Measurements from ENCODE around the gene PTGDS. TPM values are rescaled to one million over a fixed set of nuclear protein-coding genes. Genes with fewer than 3 reads are reported as not detected.

Gene PTGDS
- total and polyA plus RNA-seq, 2 donors from 2014 or later = 236 to 709 TPM

DNA sequence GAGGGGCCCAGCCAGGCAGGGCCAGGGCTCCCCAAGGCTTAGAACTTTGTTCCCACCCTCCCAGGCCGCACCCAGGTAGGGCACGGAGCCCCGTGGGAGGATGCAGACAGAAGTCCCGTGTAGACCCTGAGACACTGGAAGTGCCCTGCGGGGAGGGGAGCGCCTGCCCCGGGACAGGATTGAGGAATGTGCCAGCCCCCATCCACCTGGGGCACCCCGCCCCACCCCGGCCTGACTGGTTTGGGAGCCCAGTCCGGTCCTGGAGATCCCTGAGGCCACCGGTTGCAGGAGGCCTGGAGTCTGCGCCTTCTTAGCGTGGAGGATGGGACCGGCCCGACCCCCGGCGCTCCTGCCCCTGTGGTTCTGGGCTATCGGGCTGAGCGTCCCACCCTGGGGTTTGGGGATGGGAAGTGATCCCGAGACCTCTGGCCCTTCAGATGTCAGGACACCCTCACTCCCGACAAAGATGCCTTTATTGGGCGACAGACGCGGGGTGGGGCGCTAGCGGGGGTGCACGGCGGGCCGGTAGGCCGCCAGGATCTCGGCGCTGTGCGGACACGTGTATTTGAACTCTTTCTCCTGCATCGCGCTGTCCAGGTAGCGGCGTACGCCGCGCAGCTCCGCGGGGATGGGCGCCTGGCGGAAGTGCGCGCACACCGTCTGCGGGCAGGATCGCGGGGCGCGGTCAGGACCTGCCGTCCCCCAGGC lies 17.0 kb downstream of the PTGDS start:
- DNase-seq (no peak), FAIRE-seq (no peak)
- Histone ChIP-seq H3K27me3 (ENCODE audit: control insufficient read depth, insufficient read depth, low read length) (no peaks in the 10 kb centered on the region), H3K27ac (ENCODE audit: low read depth in 2 of 2, low read length in 2 of 2) (no peak overlapping the region), H3K4me1 (ENCODE audit: control insufficient read depth in 2 of 3, insufficient read depth in 2 of 3, low read depth in 1 of 3, low read length in 3 of 3) (peaks cover 0 to 20% (median 10%) of the 10 kb centered on the region in 3 donors), H3K9me3 (ENCODE audit: control insufficient read depth in 2 of 3, insufficient read depth in 1 of 3, low read length in 3 of 3) (no peaks in the 10 kb centered on the region), H3K36me3 (ENCODE audit: control insufficient read depth in 2 of 3, insufficient read depth in 3 of 3, low read length in 3 of 3) (peaks cover 0 to 5% (median 0%) of the 10 kb centered on the region in 3 donors), H3K4me3 (ENCODE audit: low read length in 3 of 3) (no peak overlapping the region), H3K9ac (ENCODE audit: low read length in 3 of 3) (no peak overlapping the region)
- TF ChIP-seq, protein P1, sequence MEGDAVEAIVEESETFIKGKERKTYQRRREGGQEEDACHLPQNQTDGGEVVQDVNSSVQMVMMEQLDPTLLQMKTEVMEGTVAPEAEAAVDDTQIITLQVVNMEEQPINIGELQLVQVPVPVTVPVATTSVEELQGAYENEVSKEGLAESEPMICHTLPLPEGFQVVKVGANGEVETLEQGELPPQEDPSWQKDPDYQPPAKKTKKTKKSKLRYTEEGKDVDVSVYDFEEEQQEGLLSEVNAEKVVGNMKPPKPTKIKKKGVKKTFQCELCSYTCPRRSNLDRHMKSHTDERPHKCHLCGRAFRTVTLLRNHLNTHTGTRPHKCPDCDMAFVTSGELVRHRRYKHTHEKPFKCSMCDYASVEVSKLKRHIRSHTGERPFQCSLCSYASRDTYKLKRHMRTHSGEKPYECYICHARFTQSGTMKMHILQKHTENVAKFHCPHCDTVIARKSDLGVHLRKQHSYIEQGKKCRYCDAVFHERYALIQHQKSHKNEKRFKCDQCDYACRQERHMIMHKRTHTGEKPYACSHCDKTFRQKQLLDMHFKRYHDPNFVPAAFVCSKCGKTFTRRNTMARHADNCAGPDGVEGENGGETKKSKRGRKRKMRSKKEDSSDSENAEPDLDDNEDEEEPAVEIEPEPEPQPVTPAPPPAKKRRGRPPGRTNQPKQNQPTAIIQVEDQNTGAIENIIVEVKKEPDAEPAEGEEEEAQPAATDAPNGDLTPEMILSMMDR (IDR thresholded peaks at IDR 0.05; ENCODE audit: borderline replicate concordance, extremely low read depth, insufficient read depth) = no peak
- intact Hi-C loops (cut with DNase I) = no loop called here

DNA sequence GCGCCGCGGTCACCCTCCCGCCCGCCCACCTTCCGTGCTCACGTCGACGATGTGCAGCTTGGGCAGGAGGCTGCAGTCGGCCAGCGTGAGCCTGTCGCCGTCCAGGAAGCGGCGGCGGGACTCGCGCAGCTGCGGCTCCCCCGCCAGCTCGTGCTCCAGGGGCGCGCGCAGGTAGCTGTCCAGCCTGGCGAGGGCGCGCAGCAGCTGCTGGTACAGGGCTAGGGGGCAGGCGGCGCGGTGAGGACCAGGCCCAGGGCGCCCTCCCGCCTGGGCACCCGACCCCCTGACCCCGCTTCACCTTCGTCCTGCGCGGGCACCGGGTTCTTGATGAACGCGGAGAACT lies 17.6 kb downstream of the PTGDS start:
- Histone ChIP-seq H3K36me3 (ENCODE audit: control insufficient read depth in 2 of 3, insufficient read depth in 3 of 3, low read length in 3 of 3) (peaks cover 0 to 5% (median 0%) of the 10 kb centered on the region in 3 donors), H3K4me3 (ENCODE audit: low read length in 3 of 3) (no peak overlapping the region), H3K27me3 (ENCODE audit: control insufficient read depth, insufficient read depth, low read length) (no peaks in the 10 kb centered on the region), H3K4me1 (ENCODE audit: control insufficient read depth in 2 of 3, insufficient read depth in 2 of 3, low read depth in 1 of 3, low read length in 3 of 3) (peaks cover 0 to 20% (median 10%) of the 10 kb centered on the region in 3 donors), H3K9me3 (ENCODE audit: control insufficient read depth in 2 of 3, insufficient read depth in 1 of 3, low read length in 3 of 3) (no peaks in the 10 kb centered on the region), H3K9ac (ENCODE audit: low read length in 3 of 3) (no peak overlapping the region), H3K27ac (ENCODE audit: low read depth in 2 of 2, low read length in 2 of 2) (no peak overlapping the region)
- TF ChIP-seq, protein P1 (IDR thresholded peaks at IDR 0.05; ENCODE audit: borderline replicate concordance, extremely low read depth, insufficient read depth) = no peak
- intact Hi-C loops (cut with DNase I) = no loop called here
- DNase-seq (peak in 4 of 5 donors; percentile 32 to 73 (median 59)), FAIRE-seq (no peak)

DNA sequence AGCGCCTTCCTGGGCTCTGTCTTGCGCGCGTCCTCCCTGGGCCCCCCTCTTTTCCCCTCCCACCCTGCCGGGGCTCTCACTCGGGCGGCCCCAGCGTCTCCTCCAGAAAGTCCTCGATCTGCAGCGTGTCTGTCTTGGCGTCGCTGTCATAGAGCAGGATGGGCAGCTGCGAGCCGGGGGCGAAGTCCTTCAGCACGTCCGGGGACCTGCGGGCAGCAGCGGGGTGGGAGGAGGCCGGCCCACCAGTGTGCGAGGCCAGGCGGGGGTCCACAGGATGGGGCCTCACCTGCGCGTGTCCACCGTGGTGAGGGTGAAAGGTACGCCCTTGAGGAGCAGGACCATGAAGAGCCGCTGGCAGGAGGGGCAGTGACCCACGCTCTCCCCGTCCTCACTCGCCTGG lies 18.1 kb downstream of the PTGDS start:
- no peak for DNase-seq
- Histone ChIP-seq H3K4me3 (ENCODE audit: low read length in 3 of 3) (no peak overlapping the region), H3K9ac (ENCODE audit: low read length in 3 of 3) (no peak overlapping the region), H3K4me1 (ENCODE audit: control insufficient read depth in 2 of 3, insufficient read depth in 2 of 3, low read depth in 1 of 3, low read length in 3 of 3) (peaks cover 0 to 20% (median 10%) of the 10 kb centered on the region in 3 donors), H3K27ac (ENCODE audit: low read depth in 2 of 2, low read length in 2 of 2) (no peak overlapping the region), H3K36me3 (ENCODE audit: control insufficient read depth in 2 of 3, insufficient read depth in 3 of 3, low read length in 3 of 3) (peaks cover 0 to 5% (median 0%) of the 10 kb centered on the region in 3 donors), H3K27me3 (ENCODE audit: control insufficient read depth, insufficient read depth, low read length) (no peaks in the 10 kb centered on the region), H3K9me3 (ENCODE audit: control insufficient read depth in 2 of 3, insufficient read depth in 1 of 3, low read length in 3 of 3) (no peaks in the 10 kb centered on the region)
- TF ChIP-seq, protein P1 (IDR thresholded peaks at IDR 0.05; ENCODE audit: borderline replicate concordance, extremely low read depth, insufficient read depth) = no peak
- intact Hi-C loops (cut with DNase I) = no loop called here
- FAIRE-seq = no peak

Data from kidney (tissue), 14 donors.